ENCODE results near the gene GRK7.

GRCh38 chr3:141811348-141811747 lies 48.1 kb downstream of the GRK7 start:
- TF ChIP-seq CTCF (IDR thresholded peaks at IDR 0.05; ENCODE audit: insufficient read depth, low read depth, low read length) = no peak
- no peak for TF ChIP-seq EZH2 (IDR thresholded peaks at IDR 0.05; ENCODE audit: insufficient read depth, low read length)
